Measurements from ENCODE around the gene NBPF1.
"Not testable (repeated sequence)": the region's sequence is repeated elsewhere in the genome, so short reads cannot be mapped to it uniquely, and the experiment has no call there.

NBPF1 gene

GRCh38 chr1:16545682-16546095, 67.7 kb downstream of the NBPF1 start:
- DNase-seq, result not testable (repeated sequence)

- not testable (repeated sequence) for DNase-seq
Measured at GRCh38 chr1:16540421-16540893, 72.9 kb downstream of the NBPF1 start.

GRCh38 chr1:16537528-16537927, 75.8 kb downstream of the NBPF1 start:
- not testable (repeated sequence) for DNase-seq

GRCh38 chr1:16536796-16537195, 76.6 kb downstream of the NBPF1 start:
- not testable (repeated sequence) for DNase-seq

GRCh38 chr1:16535898-16536297, 77.5 kb downstream of the NBPF1 start:
- not testable (repeated sequence) for DNase-seq

GRCh38 chr1:16535487-16535886, 77.9 kb downstream of the NBPF1 start:
- not testable (repeated sequence) for DNase-seq

GRCh38 chr1:16534829-16535456, 78.4 kb downstream of the NBPF1 start:
- not testable (repeated sequence) for DNase-seq

GRCh38 chr1:16534239-16534828, 79.0 kb downstream of the NBPF1 start:
- not testable (repeated sequence) for DNase-seq

- not testable (repeated sequence) for DNase-seq
Measured at GRCh38 chr1:16532235-16532991, 81.0 kb downstream of the NBPF1 start.

GRCh38 chr1:16528338-16528737, 85.0 kb downstream of the NBPF1 start:
- not testable (repeated sequence) for DNase-seq

- DNase-seq, result not testable (repeated sequence)
Measured at GRCh38 chr1:16525769-16526168, 87.6 kb downstream of the NBPF1 start.

GRCh38 chr1:16521679-16522078, 91.7 kb downstream of the NBPF1 start:
- not testable (repeated sequence) for DNase-seq

GRCh38 chr1:16521288-16521583, 92.1 kb downstream of the NBPF1 start:
- DNase-seq, result no peak

- DNase-seq, result not testable (repeated sequence)
Measured at GRCh38 chr1:16520435-16521287, 92.7 kb downstream of the NBPF1 start.

- not testable (repeated sequence) for DNase-seq
Measured at GRCh38 chr1:16519255-16519951, 94.0 kb downstream of the NBPF1 start.

GRCh38 chr1:16518913-16519254, 94.5 kb downstream of the NBPF1 start:
- not testable (repeated sequence) for DNase-seq

GRCh38 chr1:16516694-16517410, 96.5 kb downstream of the NBPF1 start:
- DNase-seq, result not testable (repeated sequence)

GRCh38 chr1:16514107-16515055, 99.0 kb downstream of the NBPF1 start, which contains the start of gene RNU1-1:
Gene RNU1-1, minus strand, starts transcription at chr1:16514285.
- DNase-seq, result not testable (repeated sequence)

GRCh38 chr1:16513412-16514106, 99.8 kb downstream of the NBPF1 start:
- not testable (repeated sequence) for DNase-seq
